ENCODE results near the gene SPACA1.

The SPACA1 gene

GRCh38 chr6:88116276-88116675 is 68.6 kb downstream of the SPACA1 start:
- TF ChIP-seq CTCF (IDR thresholded peaks at IDR 0.05): no peak
- Histone ChIP-seq H3K4me3 (no peak overlapping the region), H3K27ac (no peak overlapping the region)
- no peak for DNase-seq (ENCODE audit: low spot score)
